ENCODE data around the gene REG4.
"Not testable (repeated sequence)": the region's sequence is repeated elsewhere in the genome, so short reads cannot be mapped to it uniquely, and the experiment has no call there.

REG4 gene

DNA sequence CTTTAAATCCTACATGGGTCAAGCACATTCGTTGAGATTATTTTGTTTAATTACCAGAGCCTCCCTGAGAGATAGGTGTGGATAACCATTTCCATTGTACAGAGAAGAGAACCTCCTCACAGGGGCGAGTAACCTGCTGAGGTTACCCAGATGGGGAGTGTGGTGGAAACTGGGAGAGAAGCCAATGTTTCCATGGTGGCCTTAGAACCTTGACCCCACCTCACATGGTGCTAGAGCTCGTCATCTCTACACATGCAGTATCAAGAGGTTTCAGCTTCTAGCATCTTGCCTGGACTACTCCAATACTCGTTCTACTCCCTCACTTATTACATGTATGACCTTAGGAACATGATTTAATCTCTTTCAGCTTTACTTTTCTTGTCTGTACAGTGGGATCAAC lies 4.8 kb downstream of the REG4 start:
- DNase-seq (ENCODE audit: low read depth), result no peak

DNA sequence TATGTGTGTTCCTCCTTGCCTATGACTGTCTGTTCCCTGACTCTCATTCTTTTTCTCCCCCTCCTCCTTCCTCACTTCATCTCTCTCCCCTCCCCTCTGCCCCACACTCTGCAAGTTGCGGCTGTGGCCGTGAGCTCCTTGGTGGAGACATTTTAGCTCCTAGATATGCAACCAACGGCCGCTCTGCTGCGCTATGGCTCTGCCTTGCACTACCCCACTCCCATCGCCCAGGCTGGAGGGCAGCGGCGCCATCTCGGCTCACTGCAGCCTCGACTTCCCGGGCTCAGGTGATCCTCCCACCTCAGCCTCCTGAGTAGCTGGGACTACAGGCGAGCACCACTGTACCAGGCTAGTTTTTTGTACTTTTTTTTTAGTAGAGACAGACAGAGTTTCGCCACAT lies 5.5 kb downstream of the REG4 start:
- DNase-seq (ENCODE audit: low read depth), result no peak

DNA sequence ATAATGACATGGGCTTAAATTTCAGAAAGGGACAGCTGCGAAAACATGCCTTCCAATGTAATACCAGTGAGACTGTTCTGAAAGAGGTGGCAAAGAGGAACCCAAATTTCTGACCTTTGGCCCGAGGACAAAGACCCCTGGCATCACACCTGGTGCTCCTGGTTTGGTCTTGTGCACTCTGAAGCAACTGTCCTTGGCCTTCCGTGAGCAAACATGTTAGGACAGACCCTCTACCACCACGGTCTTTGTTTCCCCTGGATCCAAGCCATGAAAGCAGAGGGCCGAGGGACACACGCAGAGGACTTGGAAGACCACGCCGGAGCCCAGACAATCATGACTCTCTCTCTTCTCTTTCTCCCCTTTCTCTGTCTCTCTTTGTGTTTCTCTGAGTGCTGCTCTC lies 6.0 kb downstream of the REG4 start:
- no peak for DNase-seq (ENCODE audit: low read depth)

DNA sequence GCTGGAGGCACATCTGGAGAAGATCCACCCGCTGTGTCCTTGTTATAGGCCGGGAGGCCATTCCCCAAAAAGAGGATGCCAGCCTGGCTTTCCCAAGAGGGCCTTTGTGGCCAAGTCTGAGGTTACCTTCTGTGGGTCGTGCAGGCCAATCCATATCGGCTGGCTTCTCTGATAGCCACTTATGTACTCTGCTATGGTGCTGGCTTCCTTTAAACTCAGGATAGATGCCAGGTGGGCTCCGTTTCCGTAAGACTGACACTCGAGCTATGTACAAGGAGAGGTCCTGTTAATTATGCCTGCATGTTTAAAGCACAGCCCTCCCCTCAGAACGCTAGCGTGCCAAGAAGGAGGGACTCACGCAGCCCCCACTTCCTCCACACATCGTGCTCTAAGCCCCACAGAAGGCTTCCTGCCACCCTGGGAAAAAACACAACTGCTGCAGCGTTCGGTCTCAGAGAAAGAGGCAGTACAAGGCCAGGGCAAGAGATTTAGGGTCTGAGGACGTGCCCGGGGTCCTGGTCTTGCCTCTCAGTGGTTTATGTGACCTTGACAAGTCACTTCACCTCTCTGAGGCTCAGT lies 11.6 kb downstream of the REG4 start:
- DNase-seq (ENCODE audit: low read depth), result no peak

DNA sequence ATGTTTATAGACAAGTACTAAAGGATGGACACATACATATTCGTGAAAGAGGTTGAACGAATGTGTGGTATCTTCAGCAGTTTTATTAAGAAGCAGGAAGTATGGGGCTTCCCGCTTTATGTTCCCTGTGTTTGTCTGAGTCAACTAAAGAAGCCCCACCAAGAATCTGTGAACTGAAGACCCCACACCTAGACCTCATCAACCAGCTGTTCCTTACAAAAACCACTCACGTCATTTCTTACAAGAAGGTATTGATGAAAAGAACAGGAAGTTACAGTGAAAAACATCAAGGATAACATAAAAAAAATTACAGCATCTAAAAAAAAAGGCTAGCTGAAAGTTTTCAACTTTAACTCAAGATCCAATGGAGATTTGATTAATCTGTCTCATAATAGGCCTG lies 12.3 kb downstream of the REG4 start:
- no peak for DNase-seq (ENCODE audit: low read depth)

DNA sequence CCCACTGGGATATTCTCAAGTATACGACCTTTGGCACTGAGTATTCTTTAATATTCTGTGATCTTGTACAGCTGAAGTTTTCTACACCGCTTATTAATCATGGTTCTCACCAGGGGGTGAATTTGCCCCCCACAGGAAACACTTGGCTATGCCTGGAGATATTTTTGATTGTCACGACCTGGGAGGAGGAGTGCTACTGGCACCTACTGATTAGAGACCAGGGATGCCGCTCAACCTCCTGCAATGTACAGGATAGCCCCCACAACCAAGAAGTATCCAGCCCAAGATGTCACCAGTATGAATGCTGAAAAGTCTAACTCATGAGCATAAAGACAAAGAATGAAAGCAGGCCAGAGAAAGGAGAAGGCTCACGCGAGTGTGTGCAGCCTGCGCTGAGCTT lies 13.7 kb downstream of the REG4 start:
- DNase-seq (ENCODE audit: low read depth), result no peak

DNA sequence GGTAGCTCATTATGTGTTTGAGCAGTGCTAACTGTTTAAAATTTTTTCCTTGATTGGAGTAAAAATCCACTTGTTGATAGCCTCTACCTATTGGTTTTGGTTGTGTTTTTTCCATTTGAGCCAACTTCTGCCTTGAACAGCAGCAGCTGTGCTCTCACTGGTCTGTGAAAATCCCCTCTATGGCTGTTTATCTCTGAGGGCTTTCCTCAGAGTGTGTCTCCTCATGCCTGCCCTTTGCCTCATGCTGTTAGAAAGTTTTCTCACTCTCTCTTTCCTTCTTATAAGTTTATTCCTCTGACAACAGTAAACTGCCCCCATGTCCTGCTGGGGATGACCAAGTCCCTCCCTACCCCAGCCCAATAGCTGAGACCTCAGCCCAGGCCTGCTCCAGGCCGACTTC lies 14.1 kb downstream of the REG4 start:
- no peak for DNase-seq (ENCODE audit: low read depth)

DNA sequence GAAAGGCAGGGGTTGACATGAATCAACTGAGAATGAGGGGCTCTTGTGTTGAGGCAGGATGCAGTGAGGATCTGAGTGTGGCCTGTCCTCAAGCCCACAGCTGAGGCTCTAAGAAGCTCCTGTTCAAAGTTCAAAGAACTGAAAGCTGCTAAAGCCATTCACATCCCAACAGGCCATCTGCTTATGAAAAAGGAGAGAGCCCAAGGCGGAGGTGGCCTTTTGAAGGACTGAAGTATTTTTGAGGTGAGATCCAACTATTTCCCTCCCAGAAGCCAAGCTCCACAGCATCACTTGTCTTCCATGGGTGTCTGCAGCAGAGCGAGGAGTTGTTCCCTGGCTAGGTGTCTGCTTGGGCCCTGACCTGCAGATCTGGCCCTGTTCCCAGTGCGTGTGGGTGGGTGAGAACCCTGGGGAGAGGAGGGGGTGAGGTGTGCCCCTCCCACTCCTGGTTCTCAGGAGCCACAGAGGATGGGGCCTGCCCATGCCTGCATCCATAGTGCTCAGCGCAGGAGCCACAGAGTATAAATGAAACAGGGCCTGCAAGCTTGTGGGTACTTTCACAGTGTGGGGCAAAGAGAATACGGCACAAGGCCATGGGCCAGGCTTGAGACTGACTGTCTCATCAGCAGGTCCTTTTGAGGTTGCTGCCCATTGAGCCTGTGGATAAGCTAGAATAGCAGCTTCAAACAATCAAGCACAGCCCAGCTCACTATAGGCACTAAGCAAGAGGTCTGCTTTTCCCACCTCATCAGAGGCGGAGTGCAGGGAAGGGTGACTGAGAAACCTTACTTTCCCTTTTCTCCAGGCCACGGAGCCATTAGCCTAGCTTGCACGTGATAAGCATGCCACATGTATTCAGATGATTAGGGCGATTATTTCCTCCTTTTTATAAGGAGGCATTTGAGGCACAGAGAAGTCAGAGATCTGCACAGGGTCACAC lies 15.7 kb downstream of the REG4 start:
- DNase-seq (ENCODE audit: low read depth), result no peak

DNA sequence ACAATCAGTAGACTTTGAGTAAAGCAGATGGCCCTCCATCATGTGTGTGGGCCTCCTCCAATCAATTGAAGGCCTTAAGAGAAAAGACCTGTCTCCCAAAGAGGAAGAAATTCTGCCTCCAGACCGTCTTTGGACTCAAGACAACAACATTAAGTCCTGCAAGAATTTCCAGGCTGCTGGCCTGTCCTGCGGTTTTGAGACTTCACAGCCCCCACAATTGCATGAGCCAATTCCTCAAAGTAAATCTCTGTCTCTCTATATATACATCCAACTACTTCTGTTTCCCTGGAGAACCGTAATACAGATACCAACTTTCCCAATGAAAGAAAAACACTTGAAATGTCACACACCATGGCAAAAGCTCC lies 16.4 kb downstream of the REG4 start:
- no peak for DNase-seq (ENCODE audit: low read depth)

DNA sequence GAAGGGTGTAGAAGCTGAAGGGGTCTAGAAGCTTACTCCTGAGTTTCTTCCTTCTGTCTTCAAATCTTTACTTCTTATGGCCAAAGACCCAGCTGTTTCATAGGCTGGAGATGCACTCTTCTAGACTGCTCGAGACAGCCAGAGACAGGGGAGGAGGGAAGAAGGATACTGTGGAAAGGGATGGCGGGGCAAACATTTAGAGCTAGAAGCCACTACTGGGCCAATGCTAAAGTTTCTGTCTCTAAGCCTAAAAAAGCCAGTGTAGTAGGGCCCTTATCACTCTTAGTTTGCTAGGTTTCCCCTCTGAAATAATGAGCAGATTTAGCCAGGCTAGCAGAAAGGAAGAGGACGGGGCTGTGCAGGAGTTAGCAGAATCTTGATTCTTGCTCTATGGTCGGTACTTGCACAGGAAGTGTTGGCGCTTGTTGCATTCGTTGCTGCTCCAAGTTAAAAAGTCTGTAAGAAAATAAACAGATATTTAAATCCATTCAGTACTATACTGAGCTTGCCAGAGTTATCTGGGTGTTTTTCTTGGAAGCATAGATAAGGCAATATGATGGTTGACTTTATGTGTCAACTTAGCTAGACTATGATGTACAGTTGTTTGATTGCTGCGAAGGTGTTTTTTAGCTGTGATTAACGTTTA lies 16.9 kb downstream of the REG4 start:
- no peak for DNase-seq (ENCODE audit: low read depth)

DNA sequence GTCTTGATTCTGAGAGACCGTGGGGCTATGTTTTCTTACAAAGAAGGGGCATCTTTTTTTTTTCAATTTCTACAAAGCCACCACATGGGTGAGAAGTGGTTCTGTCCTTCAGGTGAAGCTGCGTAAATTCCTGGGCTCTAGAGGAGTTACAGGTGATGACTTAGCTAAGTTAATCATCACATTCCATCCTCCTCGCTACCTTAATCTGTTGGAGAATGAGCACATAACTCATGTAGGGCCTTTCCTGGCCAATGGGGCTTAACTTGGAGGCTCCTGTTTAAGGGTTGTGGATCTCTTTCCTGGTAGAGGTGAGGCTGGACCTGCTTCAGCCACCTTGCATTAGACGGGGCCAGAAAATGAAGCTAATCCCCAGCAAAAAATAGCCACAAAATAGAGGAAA lies 19.9 kb downstream of the REG4 start:
- DNase-seq (ENCODE audit: low read depth), result no peak

DNA sequence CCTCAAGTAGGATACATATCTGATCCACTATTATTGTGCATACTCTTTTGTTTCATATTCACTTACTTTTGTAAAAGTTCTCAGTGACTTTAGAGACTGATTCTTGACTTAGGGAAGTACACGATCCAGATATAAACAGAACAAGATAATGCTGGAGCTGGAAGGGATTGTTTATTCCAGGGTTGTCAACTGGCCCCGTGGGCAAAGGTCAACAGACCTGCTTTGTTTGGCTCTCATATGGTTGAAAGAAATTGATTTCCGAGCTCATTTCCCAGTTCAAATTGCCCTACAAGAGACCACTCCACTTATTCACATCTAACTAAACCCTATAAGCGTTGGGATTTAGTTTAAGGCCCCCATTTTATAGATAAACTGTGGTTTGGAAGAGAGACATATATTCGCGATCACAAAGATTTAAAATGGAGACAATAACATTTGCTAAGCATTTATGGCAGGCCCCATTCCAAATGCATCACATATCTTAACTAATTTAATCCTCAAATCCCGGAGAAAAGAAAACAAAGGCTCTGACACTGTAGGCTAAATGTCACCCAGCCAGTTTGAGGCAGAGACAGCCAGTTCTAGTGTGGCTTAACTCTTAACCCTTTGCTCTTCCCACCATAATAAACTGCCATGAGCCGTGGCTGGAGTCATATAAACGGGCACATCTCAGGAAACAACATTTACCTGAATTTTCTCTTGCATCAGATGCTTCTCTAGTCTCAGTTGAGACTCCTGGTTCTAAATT lies 20.6 kb downstream of the REG4 start:
- no peak for DNase-seq (ENCODE audit: low read depth)

DNA sequence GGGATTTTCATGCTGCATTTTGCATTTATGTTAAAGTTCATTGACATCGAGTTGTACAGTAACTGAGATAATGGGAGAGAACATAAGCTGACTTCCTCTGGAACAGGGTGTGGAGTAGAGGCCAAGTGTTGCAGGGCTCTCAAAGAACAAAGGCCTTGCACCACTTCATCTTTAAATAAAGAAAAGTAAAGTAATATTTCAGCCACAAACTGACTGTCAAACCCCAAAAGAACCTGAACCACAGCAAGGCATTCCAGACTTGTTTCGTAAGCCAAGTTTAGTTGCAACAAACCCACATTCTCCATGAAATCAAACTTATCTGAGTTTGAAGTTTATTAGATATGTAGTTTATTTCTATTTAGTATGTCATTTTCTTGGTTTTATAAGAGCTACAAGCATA lies 23.5 kb downstream of the REG4 start:
- no peak for DNase-seq (ENCODE audit: low read depth)

DNA sequence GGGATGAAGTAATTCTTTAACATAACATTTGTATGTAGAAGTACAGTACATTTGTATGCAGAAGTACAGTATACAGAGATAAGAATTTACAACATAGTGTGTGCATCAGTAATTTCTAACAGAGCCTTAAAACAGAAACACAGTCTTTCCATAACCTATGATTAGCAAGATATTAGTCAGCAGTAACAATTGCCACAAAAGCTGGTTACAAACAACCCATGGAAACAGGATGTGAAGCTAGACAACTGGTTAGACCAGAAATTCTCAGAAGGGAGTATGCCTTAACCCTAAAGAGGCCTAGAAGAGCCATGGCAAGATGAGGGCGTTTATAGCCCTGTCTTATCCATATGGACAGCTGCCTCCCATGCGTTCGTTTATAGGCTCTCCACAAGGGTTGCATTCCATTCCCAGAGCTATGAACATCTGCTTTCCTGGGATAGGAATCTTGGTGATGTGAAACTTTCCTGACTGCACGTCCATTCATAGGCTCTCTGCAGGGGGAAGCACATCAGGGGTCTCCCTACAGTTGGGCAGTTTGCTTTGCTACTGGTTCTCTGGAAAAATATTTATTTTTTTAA lies 24.7 kb downstream of the REG4 start:
- not testable (repeated sequence) for DNase-seq (ENCODE audit: low read depth)

DNA sequence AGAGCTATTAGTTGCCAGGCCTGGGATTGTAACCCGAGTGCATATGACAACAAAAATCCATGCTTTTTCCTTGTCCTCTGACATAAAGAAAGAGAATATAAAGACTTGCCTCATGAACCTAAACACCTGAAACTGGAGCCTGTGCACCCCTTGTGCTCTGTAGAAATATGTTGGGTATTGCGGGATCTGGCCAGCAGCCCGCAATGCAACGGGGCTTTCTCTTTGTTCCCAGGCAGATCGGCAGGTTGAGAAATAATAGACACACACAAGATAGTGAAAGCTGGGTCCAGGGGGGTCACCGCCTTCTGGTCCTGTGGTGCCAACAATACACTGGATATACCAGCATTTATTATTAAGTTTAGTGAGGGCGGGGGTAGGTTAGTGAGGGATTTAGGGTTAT lies 25.2 kb downstream of the REG4 start:
- not testable (repeated sequence) for DNase-seq (ENCODE audit: low read depth)

DNA sequence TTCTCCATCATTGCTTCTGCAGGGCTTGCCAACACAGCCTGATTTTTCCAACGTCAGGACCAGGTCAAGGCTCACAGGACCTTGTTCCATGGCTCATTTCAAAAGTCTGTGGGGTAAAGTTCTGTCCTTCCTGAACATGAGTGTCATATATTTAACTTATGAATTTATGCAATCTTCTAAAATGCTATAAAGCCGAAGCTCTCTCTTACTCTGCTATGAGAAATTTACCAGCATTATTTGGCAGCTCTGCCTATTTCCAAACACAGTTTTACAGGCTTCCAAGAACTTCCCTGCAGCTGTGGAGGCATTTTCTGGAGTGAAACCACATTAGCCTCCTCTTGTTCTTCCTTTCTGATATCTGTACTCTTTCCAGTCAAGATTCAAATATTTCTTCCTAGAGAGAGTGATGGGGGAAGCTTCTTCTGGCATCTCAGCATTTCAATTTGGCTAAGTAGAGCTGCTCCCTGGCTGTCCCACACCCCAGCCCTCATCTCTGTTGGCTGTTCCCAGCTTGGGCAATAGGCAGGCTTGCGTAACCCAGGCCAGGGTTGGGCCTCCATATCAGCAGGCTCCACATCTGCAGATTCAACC lies 27.0 kb downstream of the REG4 start:
- no peak for DNase-seq (ENCODE audit: low read depth)

DNA sequence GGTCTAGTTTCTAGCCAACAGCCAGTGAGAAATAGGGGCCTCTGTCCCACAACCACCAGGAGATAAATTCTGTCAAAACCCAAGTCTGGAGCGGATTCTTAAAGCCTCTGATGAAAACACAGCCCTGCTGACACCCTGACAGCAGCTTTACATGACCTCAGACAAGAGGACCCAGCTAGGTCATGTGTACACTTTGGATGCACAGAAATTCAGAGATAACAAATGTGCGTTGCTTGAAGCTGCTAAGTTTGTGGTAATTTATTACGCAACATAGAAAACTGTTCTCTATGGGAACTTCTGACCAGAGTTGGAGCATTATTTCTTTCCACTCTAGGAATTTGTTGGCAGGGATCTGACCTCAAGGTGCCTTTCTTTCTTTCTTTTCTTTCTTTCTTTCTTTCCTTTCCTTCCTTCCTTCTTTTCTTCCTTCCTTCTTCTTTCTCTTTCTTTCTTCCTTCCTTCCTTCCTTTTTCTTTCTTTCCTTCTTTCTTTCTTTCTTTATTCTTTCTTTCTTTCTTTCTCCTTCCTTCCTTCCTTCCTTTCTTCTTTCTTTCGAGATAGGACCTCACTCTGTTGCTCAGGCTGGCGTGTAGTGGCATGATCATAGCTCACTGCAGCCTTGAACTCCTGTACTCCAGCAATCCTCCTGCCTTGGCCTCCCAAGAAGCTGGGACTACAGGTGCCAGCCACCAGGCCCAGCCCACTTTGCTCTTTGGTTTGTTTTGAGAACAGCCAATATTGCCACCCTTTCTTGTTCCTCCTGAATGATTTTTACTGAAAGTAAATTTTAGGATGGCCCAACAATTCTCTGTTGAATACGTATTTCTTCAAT lies 27.7 kb downstream of the REG4 start:
- DNase-seq (ENCODE audit: low read depth), result no peak

DNA sequence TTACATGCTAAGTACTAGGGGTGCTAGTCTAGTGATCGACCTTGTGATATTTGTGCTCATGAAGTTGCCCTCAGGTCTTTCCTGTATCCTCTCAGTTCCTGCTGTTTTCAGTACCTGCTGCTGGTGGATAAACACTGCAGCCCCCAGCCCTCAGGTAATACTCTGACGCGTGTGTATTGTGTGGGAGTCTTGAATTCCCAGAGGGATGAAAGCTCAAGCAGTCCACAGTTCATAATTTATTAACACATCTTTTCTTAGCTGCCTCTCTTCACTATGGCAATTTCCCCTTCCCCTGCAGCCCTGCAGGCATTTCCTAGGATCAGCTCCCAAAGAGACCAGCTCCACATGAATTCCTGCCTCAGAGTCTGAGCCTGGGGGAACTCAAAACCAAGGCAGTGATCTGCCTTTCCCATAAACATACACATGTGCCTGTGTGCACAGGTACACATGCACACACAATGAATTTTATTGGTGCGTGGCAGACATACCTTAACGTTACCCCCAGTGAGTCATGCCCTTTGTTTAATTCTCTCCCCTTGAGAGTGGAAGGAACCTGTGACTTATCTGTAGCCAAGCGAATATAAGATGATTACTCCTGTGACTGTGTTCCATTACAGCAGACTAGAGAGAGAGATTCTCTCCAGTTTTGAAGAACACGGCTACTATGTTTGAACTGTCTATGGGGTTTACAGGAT lies 28.5 kb downstream of the REG4 start:
- DNase-seq (ENCODE audit: low read depth), result no peak

DNA sequence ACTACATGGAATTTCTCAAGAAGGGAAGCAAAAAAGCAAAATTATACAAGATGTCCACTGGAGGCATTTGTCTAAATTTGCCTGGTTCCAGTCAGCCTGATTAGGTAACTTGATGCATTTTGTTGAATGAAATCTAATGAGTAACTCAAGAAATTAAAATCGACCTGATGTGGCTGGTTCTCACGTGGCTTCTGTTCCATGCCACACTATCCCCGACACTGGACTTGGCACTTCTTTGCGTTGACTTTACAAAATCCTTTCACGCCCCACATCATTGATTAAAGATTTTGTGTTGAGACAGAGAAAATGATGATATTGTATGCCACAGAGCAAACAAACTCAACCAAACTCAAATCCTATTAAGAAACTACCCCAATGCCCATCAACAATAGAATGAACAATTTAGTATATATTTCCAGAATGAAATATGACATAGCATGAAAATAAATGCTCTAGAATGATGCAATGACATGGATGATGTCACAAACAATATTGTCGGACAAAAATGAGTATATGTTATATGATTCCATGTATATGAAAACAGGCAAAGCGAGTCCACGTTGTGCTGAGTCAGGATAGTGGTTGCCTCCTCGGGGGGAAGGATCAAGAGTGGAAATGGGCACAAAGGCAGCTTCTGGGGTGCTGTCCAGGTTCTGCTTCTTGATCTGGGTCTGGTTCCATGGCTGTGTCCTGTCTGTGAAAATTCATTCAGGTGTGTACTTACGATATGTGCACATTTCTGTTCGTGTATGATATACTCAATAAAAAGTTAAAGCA lies 29.6 kb downstream of the REG4 start:
- DNase-seq (ENCODE audit: low read depth), result no peak

All from activated T-cell treated with anti-CD3 and anti-CD28 coated beads for 48 hours (primary cell).